GM21367 (cell line): ENCODE results near the gene FHOD3.
"Not testable (repeated sequence)": the region's sequence is repeated elsewhere in the genome, so short reads cannot be mapped to it uniquely, and the experiment has no call there.

ENCODE experiments used
- ATAC-seq: cut with Tn5 transposase; IDR thresholded peaks from one replicate; pipeline ENCODE4 v1.9.1; 2021; ENCODE audit not compliant: unreplicated experiment

Gene FHOD3

DNA sequence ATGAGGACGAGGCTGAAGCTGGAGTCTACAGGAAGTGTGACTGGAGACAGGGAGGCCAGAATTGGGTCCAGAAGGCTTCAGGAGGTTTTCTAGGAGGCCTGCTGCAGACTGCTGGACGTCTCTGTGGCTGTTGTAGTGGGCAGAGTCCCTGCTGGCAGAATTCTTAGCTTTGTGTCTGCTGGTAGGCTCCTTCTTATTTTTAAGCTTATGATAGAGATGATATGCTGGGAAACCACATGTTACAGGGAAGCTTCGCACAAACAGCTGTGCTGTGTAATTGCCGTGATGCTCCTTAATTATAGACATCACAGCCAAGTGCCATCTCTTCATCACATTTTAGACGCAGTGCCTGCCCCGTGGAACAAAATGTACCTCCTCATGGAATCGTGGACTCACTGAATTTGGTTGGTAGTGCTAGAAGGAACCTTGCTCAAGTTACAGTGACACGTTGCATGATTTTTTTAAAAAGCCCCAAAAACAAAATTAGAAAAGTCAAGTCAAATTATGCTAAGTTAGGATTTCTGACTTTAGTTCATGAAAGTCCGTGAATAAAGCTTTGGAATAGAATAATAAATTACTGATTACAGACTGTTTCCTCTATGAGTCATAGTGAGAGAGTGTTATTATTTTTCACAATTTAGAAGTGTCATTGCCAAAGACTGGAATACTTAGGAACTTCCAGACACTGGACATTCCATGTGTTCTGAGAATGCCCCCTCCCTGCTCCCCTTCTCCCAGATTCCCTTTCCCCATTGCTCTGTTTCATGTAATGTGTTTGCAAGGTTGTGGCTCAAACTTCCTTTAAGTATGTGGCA, 144.1 kb downstream of the FHOD3 start:
- ATAC-seq, result no peak

DNA sequence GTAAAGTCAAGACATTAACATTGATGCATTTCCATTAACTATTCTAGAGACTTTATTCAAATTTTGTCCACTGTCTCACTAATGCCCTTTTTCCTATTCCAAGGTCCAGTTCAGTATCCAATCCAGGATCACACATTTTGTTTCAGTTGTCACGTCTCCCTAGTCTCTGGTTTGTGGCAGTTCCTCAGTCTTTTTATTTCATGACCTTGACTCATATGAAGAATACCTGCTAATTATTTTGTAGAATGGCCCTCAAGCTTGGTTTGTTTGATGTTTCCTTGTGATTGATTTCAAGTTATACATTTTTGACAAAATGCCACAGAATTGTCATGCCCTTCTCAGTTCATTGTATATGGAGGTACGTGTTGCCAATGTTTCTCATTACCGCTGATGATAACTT, 145.2 kb downstream of the FHOD3 start:
- ATAC-seq, result no peak

DNA sequence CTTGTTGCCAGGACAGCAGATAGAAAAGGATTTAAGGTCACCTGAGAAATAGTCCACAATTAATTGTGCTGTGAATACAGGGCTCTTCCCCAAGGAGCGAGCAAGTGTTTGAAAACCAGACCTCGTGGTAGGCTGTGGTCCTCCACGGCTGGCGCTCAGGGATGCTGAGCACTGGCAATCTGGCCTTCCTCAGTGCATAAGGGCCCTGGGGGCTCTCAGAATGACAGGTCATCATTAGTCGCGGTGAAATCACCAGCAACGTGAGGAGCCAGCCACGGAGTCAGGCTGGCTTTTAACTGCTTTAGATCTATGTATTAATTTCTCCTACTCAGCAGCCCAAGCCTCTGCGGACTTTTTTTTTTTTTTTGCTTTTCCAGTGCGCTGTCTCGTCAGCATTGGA, 148.5 kb downstream of the FHOD3 start:
- no peak for ATAC-seq

DNA sequence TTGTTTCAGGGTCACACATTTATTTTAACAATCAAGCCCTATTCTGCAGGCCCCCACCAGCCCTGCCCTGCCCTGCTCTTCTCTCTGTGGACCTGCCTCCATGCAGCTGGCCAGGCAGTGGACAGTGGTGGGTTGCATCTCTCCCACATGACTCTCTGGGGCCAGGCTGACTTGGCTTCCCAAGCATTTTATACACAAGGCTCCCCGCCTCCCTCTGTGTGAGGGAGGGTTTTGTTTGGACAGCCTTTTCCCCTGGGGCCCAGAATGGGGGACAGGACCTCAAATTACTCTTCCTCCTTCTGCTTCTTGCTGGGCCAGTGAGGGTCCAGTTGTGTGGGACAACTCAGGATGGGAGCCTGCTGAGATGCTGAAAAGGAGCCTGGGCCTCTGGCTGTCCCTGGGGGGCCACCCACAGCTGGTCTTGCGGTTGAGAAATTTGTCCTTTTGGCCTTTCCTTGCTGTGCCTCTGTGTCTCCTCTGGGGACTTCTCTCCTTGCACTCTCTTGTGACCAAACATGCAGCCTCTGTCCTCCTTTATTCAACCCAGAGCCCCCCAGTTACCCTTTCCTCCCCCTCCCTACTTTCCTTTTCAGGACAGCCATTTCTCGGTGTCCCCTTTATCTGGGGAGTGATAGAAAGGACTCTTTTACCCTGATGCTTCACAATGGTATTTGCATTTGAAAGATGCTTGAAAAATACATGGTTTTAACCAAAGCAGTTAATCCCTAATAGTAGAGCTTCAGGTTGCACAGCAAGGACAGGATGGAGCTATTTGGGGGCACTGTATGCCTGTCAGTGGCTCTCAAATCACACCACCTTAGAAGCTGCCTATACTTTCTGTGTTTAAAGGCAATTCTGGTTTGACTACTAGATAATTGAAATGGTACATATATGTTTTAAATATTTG, 151.1 kb downstream of the FHOD3 start:
- ATAC-seq, result no peak

DNA sequence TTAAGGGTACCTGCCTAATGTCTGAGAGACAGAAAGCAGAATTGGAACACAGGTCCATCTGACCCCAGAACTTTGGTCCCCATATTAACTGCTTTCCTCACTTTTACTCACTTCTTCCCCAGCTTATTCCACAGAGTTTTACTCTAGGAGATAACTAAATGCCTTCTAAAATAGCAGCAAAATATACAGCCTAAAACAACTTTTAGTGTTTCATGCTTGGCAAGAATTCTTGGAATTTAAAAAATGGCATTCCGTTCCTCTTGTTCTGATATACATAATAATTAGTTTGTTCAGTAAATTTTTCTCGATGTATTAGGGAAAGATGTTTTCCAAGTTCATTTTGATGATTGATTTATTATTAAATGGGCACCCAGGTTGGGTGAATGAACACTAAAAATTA, 151.9 kb downstream of the FHOD3 start:
- no peak for ATAC-seq

DNA sequence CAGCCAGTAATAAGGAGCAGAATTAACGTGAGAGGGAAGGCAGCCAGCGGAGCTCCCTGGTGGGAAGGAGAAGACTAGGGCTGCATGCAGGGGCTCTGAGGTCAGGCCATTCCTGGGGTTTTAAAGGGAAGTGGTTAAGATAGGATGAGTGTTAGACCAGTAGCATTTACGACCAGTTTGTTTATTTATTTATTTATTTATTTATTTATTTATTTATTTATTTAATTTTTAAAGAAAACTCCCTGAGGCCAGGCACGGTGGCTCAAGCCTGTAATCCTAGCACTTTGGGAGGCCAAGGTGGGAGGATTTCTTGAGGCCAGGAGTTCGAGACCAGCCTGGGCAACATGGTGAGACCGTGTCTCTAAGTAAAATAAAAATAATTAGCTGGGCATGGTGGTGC, 152.8 kb downstream of the FHOD3 start:
- no peak for ATAC-seq

DNA sequence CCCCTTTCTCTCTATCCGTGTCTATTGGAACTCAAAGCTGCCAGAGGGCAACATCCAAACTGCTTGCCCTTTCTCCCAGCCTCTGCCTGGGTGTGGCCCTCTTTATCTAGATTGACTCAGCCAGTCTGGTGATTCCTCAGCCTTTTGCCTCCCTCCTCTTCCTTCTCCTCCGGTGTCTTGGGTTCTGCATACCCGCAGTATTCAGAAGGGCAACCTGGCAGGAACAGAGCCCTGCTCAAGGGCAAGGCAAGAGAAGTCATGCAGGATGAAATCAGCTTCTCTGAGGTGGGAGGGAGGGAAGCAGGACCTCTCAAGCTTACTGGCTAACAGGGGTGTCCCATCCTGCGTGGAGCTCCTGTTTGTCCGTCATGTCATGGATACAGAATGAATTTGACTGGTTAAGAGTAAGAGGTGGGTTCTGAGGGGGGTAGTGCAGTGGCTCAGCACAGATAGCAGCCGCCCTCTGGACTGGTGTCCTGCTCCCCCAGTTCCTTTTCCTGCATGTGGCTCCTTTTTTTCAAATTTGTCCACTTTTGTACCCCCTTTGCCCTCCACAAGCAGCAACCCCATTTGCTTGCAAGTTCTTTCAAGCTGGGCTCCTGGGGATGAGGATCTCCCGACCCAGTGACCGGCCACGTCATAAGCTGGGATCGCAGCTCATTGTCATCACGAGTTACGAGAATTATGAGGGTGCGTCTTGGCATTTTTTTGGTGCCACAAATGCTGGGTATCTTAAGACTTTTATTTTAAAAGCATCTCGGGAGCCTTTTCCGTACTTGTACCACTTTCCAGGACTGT, 154.1 kb downstream of the FHOD3 start:
- no peak for ATAC-seq

DNA sequence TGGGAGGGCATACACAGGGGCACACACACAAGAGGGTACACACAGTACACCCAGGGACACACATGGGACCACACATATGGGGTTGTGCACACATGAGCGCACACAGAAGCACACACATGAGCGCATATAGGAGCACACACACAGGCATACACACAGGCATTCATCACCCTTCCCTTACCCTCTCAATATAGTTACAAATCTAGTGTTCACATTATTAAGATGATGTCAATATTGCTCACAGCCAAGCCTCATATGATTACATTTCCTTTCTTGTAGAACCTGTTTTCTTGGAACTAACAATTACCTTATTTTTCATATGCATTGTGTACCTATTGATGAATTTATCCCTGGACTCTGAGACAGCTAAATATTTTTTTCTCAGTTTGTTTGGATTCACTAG, 156.7 kb downstream of the FHOD3 start:
- no peak for ATAC-seq

DNA sequence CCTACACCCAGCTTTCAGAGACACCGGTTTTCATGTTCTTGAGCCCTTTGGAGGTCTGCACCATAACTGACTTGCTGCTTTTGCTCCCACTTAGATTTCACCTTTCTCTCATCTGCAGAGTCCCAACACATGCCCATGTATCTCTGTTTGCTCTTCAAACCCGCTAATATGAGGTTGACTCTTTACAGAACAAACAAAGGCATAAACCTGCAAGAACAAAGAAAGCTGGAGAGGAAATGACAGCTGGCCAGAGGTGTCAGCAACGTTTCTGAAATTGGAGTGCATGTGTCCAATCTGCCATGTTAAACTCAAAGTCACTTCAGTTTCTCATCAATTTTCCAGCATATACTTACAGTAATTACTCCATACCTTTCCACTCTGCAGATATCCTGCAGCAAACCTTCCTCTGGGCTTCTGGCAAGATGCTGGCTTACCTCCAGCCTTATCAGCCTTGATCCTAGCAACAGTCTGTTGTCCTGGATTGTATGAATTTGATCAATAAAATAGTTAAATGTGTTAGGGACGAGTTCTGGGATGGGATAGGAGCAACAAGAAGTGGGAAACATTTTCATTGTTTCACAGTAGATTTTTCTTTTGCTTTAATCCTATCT, 157.4 kb downstream of the FHOD3 start:
- no peak for ATAC-seq

DNA sequence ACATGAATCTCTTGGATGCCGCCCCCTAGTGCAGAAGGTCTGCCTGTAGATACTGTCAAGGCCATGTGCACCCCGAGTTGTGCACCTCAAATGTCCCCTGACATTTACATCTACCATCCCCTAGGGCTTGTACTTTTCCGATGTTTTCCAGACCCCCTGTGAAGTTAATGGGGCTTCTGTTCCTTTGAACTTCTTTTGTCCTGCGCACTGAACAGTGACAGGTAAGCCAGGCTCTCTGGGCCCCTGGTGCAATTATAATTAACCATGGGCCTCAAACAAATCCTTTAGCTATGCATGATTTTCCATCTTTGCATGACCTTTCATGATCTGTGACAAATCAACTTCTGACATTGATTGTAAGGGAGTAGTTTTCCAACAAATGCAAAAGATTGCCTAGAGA, 158.4 kb downstream of the FHOD3 start:
- no peak for ATAC-seq

DNA sequence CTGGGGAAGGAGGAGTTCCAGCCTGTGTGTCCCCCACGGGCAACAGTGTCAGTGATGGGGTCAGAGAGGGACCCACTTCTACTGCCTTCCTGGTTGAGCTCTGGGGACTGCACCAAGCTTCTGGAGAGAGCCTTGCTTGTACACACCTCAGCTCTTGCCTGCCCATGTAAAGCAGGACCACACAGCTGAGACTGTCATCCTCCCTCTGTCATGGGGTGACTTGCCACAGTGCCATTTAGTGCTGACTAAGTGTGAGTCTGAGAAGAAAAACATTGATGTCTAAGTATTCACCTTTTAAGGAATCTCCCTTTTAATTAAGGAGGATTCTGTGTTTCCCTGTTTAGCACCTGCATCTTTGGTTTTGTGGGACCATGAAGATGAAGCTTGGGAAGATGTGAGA, 159.1 kb downstream of the FHOD3 start:
- ATAC-seq, result no peak

DNA sequence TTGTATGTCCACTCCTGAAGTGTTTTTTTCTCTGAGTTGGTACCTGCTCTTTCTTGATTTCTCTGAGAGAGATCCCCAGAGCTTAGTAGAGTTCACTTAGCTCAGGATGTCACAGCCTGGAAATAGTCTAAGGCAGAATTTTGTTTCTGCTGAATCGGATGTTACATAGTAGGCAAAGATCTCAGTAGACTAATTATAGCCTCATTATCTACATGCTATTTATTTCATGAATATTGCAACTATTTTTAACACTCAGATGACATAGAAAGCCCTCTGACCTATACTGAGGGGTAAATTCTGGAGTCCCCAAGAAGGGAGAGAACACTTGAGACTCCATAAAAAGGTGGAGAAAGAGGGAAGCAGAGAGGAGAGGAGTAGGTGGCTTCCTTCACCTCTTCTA, 160.2 kb downstream of the FHOD3 start:
- no peak for ATAC-seq

DNA sequence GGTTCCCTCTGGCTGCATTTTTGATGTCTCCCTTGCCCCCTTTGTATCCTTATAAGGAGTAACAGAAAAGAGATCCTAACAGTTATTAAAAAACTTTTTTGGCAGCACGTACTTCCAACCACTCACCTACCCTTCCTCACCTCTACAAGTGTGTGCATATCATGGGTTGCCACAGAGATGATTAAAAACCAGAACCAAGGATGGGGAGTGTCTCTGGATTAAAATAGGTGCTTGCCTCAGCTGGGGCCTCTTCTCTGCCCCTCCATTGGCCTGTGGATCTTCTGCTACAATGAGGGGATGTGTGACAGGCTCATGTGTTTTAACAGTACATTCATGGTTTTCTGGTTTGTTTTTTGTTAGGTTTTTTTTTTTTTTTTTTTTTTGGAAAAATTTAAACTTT, 160.8 kb downstream of the FHOD3 start:
- no peak for ATAC-seq

DNA sequence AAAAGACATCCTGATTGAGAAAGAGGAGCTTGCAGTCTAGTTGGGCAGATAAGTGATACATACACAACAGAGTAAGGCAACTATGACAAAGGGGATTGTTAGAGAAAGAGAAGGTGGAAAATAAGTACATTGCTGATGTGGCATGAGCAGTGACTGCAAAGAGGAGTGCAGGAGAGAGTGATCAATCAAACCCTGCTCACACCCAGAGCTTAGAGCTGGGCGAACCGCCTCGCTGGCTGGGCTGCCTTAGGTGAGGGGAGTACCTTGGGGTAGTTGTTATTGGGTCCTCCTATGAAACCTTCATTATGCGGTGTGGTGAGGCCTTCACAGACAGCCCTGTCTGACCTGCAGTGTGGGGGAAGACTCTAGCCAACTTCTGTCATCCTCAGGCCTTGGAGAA, 161.7 kb downstream of the FHOD3 start:
- ATAC-seq, result no peak

DNA sequence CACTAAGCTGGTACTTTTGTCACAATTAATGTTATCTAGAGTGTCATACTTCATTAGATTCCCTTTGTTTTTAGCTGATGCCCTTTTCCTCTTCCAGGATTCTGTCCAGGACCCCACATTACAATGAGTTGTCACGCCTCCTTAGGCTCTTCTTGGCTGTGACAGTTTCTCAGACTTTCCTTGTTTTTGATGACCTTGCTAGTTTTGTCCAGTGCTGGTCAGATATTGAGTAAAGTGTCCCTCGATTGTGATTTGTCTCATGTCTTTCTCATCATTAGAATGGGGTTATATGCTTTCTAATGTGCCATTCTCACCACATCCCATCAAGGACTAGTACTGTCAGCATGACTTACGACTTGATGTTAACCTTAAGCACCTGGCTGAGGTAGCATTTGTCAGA, 162.3 kb downstream of the FHOD3 start:
- no peak for ATAC-seq

DNA sequence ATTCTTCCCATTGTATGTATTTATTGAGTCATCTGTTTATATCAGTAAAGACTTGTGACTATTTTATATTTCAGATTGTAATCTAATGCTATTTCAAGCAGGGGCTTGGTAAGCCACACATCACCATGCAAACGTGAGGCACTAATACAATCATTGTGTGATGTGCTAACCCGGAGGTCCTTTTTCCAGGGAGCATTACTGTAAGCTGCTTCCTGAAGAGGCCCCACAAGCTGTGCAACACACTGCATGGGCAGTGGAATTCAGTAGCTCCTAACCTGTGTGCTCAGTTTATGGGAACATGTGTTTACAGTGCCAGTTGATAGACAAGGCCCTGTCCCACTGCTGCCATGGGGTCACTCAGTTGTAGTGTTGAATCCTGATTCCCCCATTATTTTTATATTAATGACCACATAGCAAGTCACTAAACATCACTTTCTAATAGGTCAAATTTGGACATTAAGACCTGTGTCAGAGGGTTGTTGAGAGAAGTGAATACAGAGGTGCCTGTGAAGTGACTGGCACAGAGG, 162.9 kb downstream of the FHOD3 start:
- ATAC-seq, result no peak

DNA sequence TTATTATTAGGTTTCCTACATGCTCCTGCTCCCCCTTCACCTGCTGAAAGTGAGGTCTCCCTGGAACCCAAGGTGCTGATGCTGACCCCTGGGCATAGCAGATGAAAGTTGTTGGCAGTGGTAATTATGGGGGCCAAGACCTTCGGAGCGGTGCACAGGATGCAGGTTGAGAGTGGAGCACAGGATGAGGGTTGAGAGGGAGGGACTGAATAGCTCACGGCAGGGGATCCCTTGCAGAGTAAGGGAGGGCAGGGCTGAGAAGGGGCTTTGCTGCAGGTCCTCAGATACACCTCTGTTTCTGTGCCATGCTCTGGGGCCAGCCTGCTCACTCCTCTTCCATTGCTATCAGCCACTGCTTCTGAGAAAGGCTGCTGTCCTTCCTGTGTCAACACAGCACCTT, 163.3 kb downstream of the FHOD3 start:
- no peak for ATAC-seq

DNA sequence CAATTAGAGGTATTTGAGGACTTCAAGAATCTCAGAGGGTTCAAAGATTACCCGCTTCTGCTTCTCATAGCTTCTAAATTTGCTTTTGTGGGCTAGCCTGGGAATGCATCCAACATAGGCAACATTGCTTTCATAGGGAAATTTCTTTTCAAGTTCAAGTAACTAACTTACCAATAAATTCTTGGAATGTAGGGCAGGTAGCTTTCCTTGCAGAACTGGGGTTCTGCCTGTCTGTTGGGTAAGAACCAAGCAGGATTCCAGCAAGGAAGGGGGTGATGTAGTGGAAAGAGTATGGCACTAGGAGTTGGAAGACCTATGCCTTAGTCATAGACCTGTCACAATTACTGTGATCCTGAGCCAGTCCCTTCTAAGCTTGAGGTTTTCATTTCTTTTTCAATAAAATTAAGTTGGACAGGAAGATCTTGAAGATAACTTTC, 164.1 kb downstream of the FHOD3 start:
- no peak for ATAC-seq

DNA sequence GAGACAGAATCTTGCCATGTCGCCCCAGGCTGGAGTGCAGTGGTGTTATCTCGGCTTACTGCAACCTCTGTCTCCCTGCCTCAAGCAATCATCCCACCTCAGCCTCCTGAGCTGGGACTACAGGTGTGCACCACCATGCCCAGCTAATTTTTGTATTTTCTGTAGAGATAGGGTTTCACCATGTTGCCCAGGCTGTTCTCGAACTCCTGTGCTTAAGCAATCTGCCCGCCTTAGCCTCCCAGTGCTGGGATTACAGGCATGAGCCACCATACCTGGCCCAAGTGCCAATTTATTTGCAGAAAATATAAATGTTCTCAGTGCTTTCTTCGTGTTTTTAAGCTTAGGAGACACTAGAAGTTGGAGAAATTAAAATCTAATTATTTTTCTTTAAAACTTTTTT, 166.0 kb downstream of the FHOD3 start:
- ATAC-seq, result not testable (repeated sequence)

DNA sequence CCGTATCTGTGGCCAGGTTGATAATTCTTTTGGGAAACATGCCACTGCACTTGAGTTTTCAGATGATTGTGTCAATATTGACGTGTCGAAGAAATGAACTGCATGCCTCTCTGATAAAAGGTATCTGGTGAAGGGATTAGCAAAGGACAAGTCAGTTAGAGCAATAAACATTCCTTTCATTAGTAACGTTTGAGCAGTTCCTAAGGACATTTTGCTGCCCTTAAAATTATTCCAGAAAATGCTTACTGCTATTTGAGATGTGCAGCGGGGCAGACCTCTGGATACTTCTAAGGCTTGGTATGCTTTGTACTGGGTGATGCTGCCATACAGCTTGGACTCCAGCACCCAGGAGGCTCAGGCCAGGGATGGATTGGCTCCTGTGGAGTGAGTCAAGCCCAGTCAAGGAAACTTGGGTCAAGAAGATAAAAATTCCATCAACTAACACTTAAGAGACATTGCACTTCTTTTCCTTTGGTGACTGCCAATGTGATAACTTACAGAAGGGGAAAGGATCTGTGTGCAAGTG, 166.7 kb downstream of the FHOD3 start:
- no peak for ATAC-seq
